Measurements from ENCODE around the gene DLEC1.

The DLEC1 gene

DNA sequence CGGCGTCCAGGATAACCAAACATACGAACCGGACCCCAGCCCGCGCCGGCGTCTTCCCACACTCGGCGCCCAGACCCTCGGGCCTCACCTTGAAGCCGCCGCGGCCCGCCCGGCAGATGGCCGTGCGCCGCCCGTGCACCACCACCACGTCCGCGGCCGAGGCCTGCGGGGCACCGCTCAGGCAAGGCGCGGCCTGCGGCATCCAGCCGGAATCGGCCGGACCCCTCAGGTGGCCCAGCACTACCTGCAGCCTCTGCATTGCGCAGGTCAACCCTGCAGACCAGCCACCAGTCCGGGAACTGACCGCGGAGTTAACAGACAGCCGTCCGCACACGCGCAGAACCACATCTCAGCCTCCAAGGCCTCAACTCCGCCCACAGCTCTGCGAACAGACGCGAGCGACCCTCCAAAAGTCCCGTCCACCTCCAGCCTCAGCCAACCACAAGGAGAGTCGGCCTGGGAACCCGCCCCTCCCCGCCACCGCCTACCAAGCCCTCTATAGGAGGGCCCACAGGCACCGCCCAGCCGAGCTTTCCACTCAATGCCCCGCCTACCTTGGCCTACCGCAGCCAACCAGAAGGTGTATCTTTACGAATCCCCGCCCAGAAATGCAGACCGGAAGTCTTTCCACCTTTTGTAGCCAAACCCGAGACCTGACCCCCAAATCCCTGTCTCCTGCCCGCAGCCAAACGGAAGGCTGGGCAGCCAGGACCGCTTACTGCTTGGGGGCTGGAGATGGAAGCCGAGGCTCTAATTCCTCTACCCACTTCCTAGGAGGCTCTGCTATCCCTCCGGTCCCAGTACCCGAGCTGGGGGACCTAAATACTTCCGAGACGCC is 98.0 kb downstream of the DLEC1 start, which contains the start of gene ACAA1:
Gene ACAA1, minus strand, starts transcription at position 351 of the 838 bp plus-strand sequence. Its CDS starts 92 bp downstream, at position 259.
- Histone ChIP-seq H3K9ac (ENCODE audit: low read depth in 1 of 2, low read length in 2 of 2) (peak within 1 kb of the TSS; percentile 90 to 98), H3K4me1 (ENCODE audit: control insufficient read depth in 1 of 2, insufficient read depth in 2 of 2, low read length in 2 of 2) (peaks cover 50 to 55% of the 10 kb centered on the region in 2 donors), H3K27me3 (ENCODE audit: control insufficient read depth in 1 of 2, insufficient read depth in 2 of 2, low read length in 2 of 2) (no peaks in the 10 kb centered on the region), H3K36me3 (ENCODE audit: control insufficient read depth in 1 of 2, insufficient read depth in 2 of 2, low read length in 2 of 2) (peaks cover 28 to 37% of the 10 kb centered on the region in 2 donors), H3K27ac (ENCODE audit: low read depth, low read length) (peak within 1 kb of the TSS; percentile 92), H3K4me3 (ENCODE audit: low read depth in 1 of 2, low read length in 2 of 2) (peak within 1 kb of the TSS; percentile 95), H3K9me3 (ENCODE audit: control insufficient read depth in 1 of 2, low read length in 2 of 2) (no peaks in the 10 kb centered on the region)

DNA sequence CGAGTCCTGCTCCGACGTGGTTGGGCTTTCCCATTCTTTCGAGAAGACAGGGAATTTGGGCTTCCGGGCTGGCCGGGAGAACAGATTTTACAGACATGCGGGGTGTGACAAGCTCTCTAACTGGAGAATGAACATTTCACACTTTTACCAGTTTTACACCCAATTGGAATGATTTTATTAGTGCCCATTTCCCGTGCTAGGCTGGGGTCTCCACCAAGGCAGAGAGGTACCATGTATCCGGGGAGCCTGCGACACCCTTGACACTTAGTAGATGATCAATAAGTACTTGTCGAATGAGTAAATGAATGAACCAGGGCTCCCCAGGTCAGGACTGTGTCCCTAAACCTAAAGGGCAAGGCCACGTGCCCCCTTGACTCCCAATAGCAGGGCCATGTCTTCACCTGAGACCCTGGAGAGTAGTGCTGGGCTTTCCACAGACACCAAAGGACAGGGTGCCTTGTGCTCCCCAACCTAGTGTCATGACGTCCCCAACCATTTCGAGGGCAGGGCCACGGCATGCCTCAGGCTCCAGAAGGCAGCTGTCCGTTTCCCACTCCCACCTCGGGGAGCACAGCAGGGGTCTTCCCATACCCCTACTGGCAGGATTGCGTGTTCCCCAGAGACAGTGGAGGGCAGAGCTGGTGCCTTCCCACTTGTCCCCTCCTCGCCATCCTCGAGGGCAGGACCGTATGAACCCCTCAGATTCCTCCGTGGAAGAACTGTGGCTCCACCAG is 98.8 kb downstream of the DLEC1 start:
- Histone ChIP-seq H3K4me3 (ENCODE audit: low read depth in 1 of 2, low read length in 2 of 2) (peak overlapping the region; percentile 95), H3K4me1 (ENCODE audit: control insufficient read depth in 1 of 2, insufficient read depth in 2 of 2, low read length in 2 of 2) (peaks cover 43 to 48% of the 10 kb centered on the region in 2 donors), H3K9me3 (ENCODE audit: control insufficient read depth in 1 of 2, low read length in 2 of 2) (no peaks in the 10 kb centered on the region), H3K27ac (ENCODE audit: low read depth, low read length) (peak overlapping the region; percentile 92), H3K27me3 (ENCODE audit: control insufficient read depth in 1 of 2, insufficient read depth in 2 of 2, low read length in 2 of 2) (no peaks in the 10 kb centered on the region), H3K36me3 (ENCODE audit: control insufficient read depth in 1 of 2, insufficient read depth in 2 of 2, low read length in 2 of 2) (peaks cover 24 to 38% of the 10 kb centered on the region in 2 donors), H3K9ac (ENCODE audit: low read depth in 1 of 2, low read length in 2 of 2) (peak overlapping the region; percentile 90 to 98)

DNA sequence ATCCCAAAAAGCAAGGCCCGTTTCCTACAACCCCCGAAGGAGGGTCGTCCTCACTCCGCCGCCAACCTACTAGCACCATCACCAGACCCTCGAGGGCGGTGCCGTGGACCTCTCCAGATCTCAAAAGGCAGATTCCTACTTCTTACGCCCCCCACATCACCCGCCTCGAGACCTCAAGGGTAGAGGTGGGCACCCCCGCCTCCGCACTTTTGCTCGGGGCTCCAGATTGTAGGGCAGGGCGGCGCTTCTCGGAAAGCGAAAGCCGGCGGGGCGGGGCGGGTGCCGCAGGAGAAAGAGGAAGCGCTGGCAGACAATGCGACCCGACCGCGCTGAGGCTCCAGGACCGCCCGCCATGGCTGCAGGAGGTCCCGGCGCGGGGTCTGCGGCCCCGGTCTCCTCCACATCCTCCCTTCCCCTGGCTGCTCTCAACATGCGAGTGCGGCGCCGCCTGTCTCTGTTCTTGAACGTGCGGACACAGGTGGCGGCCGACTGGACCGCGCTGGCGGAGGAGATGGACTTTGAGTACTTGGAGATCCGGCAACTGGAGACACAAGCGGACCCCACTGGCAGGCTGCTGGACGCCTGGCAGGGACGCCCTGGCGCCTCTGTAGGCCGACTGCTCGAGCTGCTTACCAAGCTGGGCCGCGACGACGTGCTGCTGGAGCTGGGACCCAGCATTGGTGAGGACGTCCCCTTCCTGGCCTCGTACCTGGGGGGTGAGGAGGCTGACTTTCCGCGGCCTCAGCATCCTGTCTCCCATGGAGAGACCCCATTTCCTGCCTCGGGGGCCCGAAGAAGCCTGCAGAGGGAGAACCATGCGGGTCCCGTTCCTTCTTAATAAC is 99.6 kb downstream of the DLEC1 start, which contains the start of gene MYD88:
Gene MYD88, plus strand, starts transcription at position 313 of the 842 bp plus-strand sequence. Its CDS starts 40 bp downstream, at position 353.
- peak within 1 kb of the TSS; percentile 92 for H3K27ac ChIP-seq (ENCODE audit: low read depth, low read length)
- peak within 1 kb of the TSS; percentile 90 to 98 for H3K9ac ChIP-seq (ENCODE audit: low read depth in 1 of 2, low read length in 2 of 2)
- no peaks in the 10 kb centered on the region for H3K9me3 ChIP-seq (ENCODE audit: control insufficient read depth in 1 of 2, low read length in 2 of 2)
- H3K36me3 ChIP-seq (ENCODE audit: control insufficient read depth in 1 of 2, insufficient read depth in 2 of 2, low read length in 2 of 2): peaks cover 19 to 31% of the 10 kb centered on the region in 2 donors
- H3K27me3 ChIP-seq (ENCODE audit: control insufficient read depth in 1 of 2, insufficient read depth in 2 of 2, low read length in 2 of 2): no peaks in the 10 kb centered on the region
- peak within 1 kb of the TSS; percentile 95 for H3K4me3 ChIP-seq (ENCODE audit: low read depth in 1 of 2, low read length in 2 of 2)
- peaks cover 37 to 48% of the 10 kb centered on the region in 2 donors for H3K4me1 ChIP-seq (ENCODE audit: control insufficient read depth in 1 of 2, insufficient read depth in 2 of 2, low read length in 2 of 2)

DNA sequence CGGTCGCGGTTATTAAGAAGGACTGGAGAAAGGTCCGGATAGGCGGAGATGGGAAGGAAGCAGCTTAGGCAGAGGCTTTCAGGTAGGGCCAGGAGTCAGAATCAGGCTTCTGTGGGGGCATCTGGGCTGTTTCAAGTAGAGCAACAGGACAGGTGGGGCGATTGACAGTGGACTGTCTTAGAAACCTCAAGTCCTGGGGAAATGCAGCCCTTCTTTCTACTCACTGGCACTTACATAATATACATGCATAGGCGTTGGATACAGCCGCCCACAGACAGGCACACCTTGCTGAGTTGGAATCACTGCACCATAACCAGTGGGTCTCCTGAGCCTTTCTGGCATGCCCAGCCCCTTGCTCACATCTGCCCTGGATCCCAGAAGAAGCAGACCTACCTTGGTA is 100.2 kb downstream of the DLEC1 start:
- Histone ChIP-seq H3K4me1 (ENCODE audit: control insufficient read depth in 1 of 2, insufficient read depth in 2 of 2, low read length in 2 of 2) (peaks cover 31 to 42% of the 10 kb centered on the region in 2 donors), H3K9ac (ENCODE audit: low read depth in 1 of 2, low read length in 2 of 2) (peak overlapping the region; percentile 90 to 98), H3K36me3 (ENCODE audit: control insufficient read depth in 1 of 2, insufficient read depth in 2 of 2, low read length in 2 of 2) (peaks cover 19 to 26% of the 10 kb centered on the region in 2 donors), H3K9me3 (ENCODE audit: control insufficient read depth in 1 of 2, low read length in 2 of 2) (no peaks in the 10 kb centered on the region), H3K4me3 (ENCODE audit: low read depth in 1 of 2, low read length in 2 of 2) (peak overlapping the region; percentile 95), H3K27ac (ENCODE audit: low read depth, low read length) (peak overlapping the region; percentile 92), H3K27me3 (ENCODE audit: control insufficient read depth in 1 of 2, insufficient read depth in 2 of 2, low read length in 2 of 2) (no peaks in the 10 kb centered on the region)

DNA sequence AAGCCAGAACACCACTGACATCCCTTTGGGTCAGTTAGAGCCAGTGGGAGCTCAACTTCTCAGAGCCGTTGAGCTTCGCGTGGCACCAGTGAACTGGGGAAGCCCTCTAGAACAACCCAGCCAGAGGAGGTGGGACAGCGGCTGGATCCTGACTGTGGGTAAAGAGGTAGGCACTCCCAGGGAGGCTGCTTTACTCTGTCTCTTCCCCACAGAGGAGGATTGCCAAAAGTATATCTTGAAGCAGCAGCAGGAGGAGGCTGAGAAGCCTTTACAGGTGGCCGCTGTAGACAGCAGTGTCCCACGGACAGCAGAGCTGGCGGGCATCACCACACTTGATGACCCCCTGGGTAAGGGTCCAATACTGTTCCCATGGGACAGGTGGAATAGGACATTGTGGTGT is 100.6 kb downstream of the DLEC1 start:
- H3K9ac ChIP-seq (ENCODE audit: low read depth in 1 of 2, low read length in 2 of 2): peak overlapping the region; percentile 90 to 98
- peaks cover 19 to 23% of the 10 kb centered on the region in 2 donors for H3K36me3 ChIP-seq (ENCODE audit: control insufficient read depth in 1 of 2, insufficient read depth in 2 of 2, low read length in 2 of 2)
- H3K9me3 ChIP-seq (ENCODE audit: control insufficient read depth in 1 of 2, low read length in 2 of 2): no peaks in the 10 kb centered on the region
- peak overlapping the region; percentile 95 for H3K4me3 ChIP-seq (ENCODE audit: low read depth in 1 of 2, low read length in 2 of 2)
- H3K27ac ChIP-seq (ENCODE audit: low read depth, low read length): no peak overlapping the region
- no peaks in the 10 kb centered on the region for H3K27me3 ChIP-seq (ENCODE audit: control insufficient read depth in 1 of 2, insufficient read depth in 2 of 2, low read length in 2 of 2)
- H3K4me1 ChIP-seq (ENCODE audit: control insufficient read depth in 1 of 2, insufficient read depth in 2 of 2, low read length in 2 of 2): peaks cover 28 to 39% of the 10 kb centered on the region in 2 donors

DNA sequence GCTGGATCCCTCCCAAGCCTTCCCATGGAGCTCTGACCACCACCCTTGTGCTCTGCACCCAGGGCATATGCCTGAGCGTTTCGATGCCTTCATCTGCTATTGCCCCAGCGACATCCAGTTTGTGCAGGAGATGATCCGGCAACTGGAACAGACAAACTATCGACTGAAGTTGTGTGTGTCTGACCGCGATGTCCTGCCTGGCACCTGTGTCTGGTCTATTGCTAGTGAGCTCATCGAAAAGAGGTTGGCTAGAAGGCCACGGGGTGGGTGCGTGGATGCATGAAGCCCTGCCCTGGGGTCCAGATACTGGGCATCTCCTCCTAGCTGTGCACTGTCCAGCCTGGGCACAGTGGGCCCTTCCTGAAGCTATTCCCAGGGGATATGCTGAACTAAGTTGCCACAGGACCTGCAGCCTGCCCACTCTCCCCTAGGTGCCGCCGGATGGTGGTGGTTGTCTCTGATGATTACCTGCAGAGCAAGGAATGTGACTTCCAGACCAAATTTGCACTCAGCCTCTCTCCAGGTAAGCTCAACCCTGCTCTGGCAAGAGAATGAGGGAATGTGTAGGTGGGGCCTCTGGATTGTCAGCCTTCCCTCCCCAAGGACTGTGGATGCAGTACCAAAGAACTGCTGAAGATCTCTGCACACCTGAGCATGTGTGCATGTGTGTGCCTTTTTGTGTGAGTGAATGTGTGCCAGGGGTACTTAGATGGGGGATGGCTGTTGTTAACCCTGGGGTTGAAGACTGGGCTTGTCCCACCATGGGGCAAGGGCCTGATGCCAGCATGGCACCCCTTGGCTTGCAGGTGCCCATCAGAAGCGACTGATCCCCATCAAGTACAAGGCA is 101.5 kb downstream of the DLEC1 start:
- H3K9ac ChIP-seq (ENCODE audit: low read depth in 1 of 2, low read length in 2 of 2): peak overlapping the region in 1 of 2 donors; percentile 90
- no peaks in the 10 kb centered on the region for H3K9me3 ChIP-seq (ENCODE audit: control insufficient read depth in 1 of 2, low read length in 2 of 2)
- no peak overlapping the region for H3K27ac ChIP-seq (ENCODE audit: low read depth, low read length)
- H3K36me3 ChIP-seq (ENCODE audit: control insufficient read depth in 1 of 2, insufficient read depth in 2 of 2, low read length in 2 of 2): peaks cover 19 to 23% of the 10 kb centered on the region in 2 donors
- H3K4me1 ChIP-seq (ENCODE audit: control insufficient read depth in 1 of 2, insufficient read depth in 2 of 2, low read length in 2 of 2): peaks cover 28 to 35% of the 10 kb centered on the region in 2 donors
- H3K27me3 ChIP-seq (ENCODE audit: control insufficient read depth in 1 of 2, insufficient read depth in 2 of 2, low read length in 2 of 2): no peaks in the 10 kb centered on the region
- peak overlapping the region; percentile 95 for H3K4me3 ChIP-seq (ENCODE audit: low read depth in 1 of 2, low read length in 2 of 2)

DNA sequence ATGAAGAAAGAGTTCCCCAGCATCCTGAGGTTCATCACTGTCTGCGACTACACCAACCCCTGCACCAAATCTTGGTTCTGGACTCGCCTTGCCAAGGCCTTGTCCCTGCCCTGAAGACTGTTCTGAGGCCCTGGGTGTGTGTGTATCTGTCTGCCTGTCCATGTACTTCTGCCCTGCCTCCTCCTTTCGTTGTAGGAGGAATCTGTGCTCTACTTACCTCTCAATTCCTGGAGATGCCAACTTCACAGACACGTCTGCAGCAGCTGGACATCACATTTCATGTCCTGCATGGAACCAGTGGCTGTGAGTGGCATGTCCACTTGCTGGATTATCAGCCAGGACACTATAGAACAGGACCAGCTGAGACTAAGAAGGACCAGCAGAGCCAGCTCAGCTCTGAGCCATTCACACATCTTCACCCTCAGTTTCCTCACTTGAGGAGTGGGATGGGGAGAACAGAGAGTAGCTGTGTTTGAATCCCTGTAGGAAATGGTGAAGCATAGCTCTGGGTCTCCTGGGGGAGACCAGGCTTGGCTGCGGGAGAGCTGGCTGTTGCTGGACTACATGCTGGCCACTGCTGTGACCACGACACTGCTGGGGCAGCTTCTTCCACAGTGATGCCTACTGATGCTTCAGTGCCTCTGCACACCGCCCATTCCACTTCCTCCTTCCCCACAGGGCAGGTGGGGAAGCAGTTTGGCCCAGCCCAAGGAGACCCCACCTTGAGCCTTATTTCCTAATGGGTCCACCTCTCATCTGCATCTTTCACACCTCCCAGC is 102.4 kb downstream of the DLEC1 start:
- peak overlapping the region in 1 of 2 donors; percentile 1 for H3K9ac ChIP-seq (ENCODE audit: low read depth in 1 of 2, low read length in 2 of 2)
- H3K36me3 ChIP-seq (ENCODE audit: control insufficient read depth in 1 of 2, insufficient read depth in 2 of 2, low read length in 2 of 2): peaks cover 19 to 23% of the 10 kb centered on the region in 2 donors
- no peak overlapping the region for H3K27ac ChIP-seq (ENCODE audit: low read depth, low read length)
- no peaks in the 10 kb centered on the region for H3K27me3 ChIP-seq (ENCODE audit: control insufficient read depth in 1 of 2, insufficient read depth in 2 of 2, low read length in 2 of 2)
- peaks cover 0 to 2% of the 10 kb centered on the region in 2 donors for H3K9me3 ChIP-seq (ENCODE audit: control insufficient read depth in 1 of 2, low read length in 2 of 2)
- peaks cover 28% of the 10 kb centered on the region in 2 donors for H3K4me1 ChIP-seq (ENCODE audit: control insufficient read depth in 1 of 2, insufficient read depth in 2 of 2, low read length in 2 of 2)
- no peak overlapping the region for H3K4me3 ChIP-seq (ENCODE audit: low read depth in 1 of 2, low read length in 2 of 2)

DNA sequence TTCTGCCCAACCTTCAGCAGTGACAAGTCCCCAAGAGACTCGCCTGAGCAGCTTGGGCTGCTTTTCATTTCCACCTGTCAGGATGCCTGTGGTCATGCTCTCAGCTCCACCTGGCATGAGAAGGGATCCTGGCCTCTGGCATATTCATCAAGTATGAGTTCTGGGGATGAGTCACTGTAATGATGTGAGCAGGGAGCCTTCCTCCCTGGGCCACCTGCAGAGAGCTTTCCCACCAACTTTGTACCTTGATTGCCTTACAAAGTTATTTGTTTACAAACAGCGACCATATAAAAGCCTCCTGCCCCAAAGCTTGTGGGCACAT is 102.9 kb downstream of the DLEC1 start:
- H3K9ac ChIP-seq (ENCODE audit: low read depth in 1 of 2, low read length in 2 of 2): no peak overlapping the region
- no peak overlapping the region for H3K4me3 ChIP-seq (ENCODE audit: low read depth in 1 of 2, low read length in 2 of 2)
- H3K27me3 ChIP-seq (ENCODE audit: control insufficient read depth in 1 of 2, insufficient read depth in 2 of 2, low read length in 2 of 2): no peaks in the 10 kb centered on the region
- peaks cover 28% of the 10 kb centered on the region in 2 donors for H3K4me1 ChIP-seq (ENCODE audit: control insufficient read depth in 1 of 2, insufficient read depth in 2 of 2, low read length in 2 of 2)
- H3K9me3 ChIP-seq (ENCODE audit: control insufficient read depth in 1 of 2, low read length in 2 of 2): peaks cover 0 to 2% of the 10 kb centered on the region in 2 donors
- peaks cover 19 to 23% of the 10 kb centered on the region in 2 donors for H3K36me3 ChIP-seq (ENCODE audit: control insufficient read depth in 1 of 2, insufficient read depth in 2 of 2, low read length in 2 of 2)
- H3K27ac ChIP-seq (ENCODE audit: low read depth, low read length): no peak overlapping the region
